Measurements from ENCODE around the gene TNFAIP8L1.

DNA sequence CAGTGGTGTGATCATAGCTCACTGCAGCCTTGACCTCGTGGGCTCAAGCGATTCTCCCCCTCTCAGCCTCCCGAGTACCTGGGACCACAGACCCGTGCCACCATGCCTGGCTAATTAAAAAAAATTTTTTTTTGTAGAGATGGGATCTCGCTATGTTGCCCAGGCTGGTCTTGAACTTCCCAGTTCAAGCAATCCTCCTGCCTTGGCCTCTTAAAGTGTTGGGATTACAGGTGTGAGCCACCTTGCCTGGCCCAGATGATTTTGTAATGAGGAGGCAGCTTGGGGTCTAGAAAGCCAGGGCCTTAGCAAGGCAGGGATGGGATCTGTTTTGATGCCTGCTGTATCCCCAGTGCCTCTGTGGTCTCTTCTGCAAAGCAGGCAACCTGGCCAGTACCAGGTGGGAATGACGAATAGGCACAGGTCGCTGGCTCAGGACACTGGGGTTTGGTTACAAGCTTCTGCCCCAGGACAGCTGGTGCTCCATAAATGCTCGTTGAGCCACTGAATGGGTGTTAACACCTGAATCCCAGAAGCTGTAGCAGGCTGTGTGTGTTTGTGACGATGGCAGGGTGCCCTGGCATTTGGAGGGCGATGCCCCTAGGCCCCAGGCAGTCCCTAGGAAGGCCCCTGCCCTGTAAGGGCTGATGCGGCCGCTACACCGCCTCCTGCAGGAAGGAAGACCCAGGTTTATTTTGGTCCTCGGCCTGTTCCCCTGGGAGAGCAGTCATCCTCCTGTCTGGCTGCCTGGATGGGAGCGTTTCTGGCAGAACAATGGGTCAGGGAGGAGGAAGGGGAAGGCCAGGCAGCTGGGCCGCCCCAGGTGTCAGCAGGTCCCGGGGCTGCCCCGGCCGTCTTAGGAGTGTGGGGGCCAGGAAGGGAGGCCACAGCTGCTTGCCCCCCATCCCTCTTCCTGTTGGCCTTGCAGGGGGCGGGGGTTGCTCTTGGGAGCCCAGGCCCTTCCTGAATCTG, 8.6 kb downstream of the TNFAIP8L1 start:
- TF ChIP-seq, protein P1, sequence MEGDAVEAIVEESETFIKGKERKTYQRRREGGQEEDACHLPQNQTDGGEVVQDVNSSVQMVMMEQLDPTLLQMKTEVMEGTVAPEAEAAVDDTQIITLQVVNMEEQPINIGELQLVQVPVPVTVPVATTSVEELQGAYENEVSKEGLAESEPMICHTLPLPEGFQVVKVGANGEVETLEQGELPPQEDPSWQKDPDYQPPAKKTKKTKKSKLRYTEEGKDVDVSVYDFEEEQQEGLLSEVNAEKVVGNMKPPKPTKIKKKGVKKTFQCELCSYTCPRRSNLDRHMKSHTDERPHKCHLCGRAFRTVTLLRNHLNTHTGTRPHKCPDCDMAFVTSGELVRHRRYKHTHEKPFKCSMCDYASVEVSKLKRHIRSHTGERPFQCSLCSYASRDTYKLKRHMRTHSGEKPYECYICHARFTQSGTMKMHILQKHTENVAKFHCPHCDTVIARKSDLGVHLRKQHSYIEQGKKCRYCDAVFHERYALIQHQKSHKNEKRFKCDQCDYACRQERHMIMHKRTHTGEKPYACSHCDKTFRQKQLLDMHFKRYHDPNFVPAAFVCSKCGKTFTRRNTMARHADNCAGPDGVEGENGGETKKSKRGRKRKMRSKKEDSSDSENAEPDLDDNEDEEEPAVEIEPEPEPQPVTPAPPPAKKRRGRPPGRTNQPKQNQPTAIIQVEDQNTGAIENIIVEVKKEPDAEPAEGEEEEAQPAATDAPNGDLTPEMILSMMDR (conservative IDR thresholded peaks at IDR 0.05; ENCODE audit: low read depth, low read length) = peak; percentile 27; the same call in 1 of the 2 replicates
- TF ChIP-seq EZH2 (IDR thresholded peaks at IDR 0.05; ENCODE audit: low read length, unreplicated experiment) (no peak), EZH2phosphoT487 (IDR thresholded peaks at IDR 0.05; ENCODE audit: borderline replicate concordance, low read length) (no peak)

All from PC-3 (cell line).